Upper lobe of right lung (tissue), 1 donor: ENCODE measurements around the gene VCAM1. TPM values are rescaled to one million over a fixed set of nuclear protein-coding genes. Genes with fewer than 3 reads are reported as not detected.

Source experiments
- ATAC-seq: fragments of 200-7000 bp; cut with Tn5 transposase; one replicate; pipeline ENCODE4 v1.9.1; 2020; ENCODE audit warnings: mild to moderate bottlenecking, moderate library complexity
- DNase-seq: peaks from one replicate; pipeline ENCODE4 v3.0.0-alpha.2; 2020
- H3K27ac ChIP-seq: fragments of 200-600 bp; one replicate; pipeline ENCODE4 v1.8.0; 2022
- H3K27me3 ChIP-seq: fragments of 200-600 bp; one replicate; pipeline ENCODE4 v1.8.0; 2022; ENCODE audit warnings: mild to moderate bottlenecking
- H3K36me3 ChIP-seq: fragments of 200-600 bp; one replicate; pipeline ENCODE4 v1.8.0; 2022
- H3K4me1 ChIP-seq: fragments of 200-600 bp; one replicate; pipeline ENCODE4 v1.8.0; 2022
- H3K4me3 ChIP-seq: fragments of 200-600 bp; one replicate; pipeline ENCODE4 v1.8.0; 2022; ENCODE audit warnings: mild to moderate bottlenecking
- H3K9me3 ChIP-seq: fragments of 200-600 bp; one replicate; pipeline ENCODE4 v1.8.0; 2022
- intact Hi-C: fragments of 100-400 bp; cut with DNase I; formaldehyde crosslinking; loops from one replicate; pipeline ENCODE4 v1.11.0; 2022
- total RNA-seq: library from RNA; stranded (reverse); fragmentation: NEBNext Ultra II Directional; extraction: Animal tissue kit (Norgen Biotek cat#: 25700); gene quantifications from one replicate; pipeline ENCODE4 v1.2.1, GENCODE V29; 2021
- TF ChIP-seq, protein P1 (sequence below): fragments of 200-600 bp; IDR thresholded peaks from one replicate; pipeline ENCODE4 v1.8.0; 2022; ENCODE audit warnings: antibody characterized with exemption
- donor health status: DM: no; HTN: yes; CAD: no; lungs with severe emphysema.

The VCAM1 gene
- total RNA-seq, 1 donor from 2014 or later, result 8.1 TPM

DNA sequence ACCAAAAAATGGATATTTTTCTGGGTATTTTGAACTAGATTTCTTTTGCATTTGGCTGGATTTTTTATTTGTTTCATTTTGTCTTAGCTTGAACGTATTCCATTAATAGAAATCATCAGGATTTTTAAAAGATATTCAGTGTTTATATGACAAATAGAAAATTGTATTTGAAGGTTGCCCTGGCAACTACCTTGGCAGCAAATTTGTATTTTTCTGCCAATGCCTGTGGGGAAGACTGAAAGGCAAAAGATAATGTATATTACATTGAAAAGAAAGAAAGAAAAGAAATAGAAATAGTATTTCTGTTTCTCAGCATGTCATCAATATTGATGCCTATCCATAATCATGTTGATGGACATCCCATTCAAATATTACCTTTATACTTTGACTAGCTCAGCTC lies 16.8 kb downstream of the VCAM1 start:
- no peak for ATAC-seq
- peaks cover 16% of the 10 kb centered on the region for H3K4me1 ChIP-seq
- H3K36me3 ChIP-seq, result no peaks in the 10 kb centered on the region
- TF ChIP-seq, protein P1, sequence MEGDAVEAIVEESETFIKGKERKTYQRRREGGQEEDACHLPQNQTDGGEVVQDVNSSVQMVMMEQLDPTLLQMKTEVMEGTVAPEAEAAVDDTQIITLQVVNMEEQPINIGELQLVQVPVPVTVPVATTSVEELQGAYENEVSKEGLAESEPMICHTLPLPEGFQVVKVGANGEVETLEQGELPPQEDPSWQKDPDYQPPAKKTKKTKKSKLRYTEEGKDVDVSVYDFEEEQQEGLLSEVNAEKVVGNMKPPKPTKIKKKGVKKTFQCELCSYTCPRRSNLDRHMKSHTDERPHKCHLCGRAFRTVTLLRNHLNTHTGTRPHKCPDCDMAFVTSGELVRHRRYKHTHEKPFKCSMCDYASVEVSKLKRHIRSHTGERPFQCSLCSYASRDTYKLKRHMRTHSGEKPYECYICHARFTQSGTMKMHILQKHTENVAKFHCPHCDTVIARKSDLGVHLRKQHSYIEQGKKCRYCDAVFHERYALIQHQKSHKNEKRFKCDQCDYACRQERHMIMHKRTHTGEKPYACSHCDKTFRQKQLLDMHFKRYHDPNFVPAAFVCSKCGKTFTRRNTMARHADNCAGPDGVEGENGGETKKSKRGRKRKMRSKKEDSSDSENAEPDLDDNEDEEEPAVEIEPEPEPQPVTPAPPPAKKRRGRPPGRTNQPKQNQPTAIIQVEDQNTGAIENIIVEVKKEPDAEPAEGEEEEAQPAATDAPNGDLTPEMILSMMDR, result no peak
- no peak overlapping the region for H3K4me3 ChIP-seq
- H3K27ac ChIP-seq, result no peak overlapping the region
- no peak for DNase-seq
- H3K9me3 ChIP-seq, result no peaks in the 10 kb centered on the region
- intact Hi-C loops, result no loop called here
- H3K27me3 ChIP-seq, result no peaks in the 10 kb centered on the region

DNA sequence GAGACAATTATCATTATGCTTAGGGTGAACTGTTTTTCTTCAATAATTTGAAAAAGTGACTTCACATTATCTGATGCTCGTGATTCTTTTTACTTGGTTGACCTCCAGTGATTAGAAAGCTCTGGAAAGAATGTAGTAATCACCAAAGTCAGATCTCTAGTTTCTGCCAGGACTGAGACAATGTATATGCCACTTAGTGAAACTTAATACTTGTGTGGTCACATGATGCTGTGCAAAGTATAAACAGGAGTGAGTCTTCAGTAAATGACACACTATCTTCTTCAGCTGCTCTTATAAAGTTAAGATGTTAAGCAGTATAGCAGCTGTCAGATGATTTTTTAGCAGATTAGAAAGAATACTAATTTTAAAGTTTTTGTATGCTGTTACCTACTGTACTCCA lies 17.2 kb downstream of the VCAM1 start:
- Histone ChIP-seq H3K36me3 (no peaks in the 10 kb centered on the region), H3K9me3 (no peaks in the 10 kb centered on the region), H3K27ac (no peak overlapping the region), H3K4me1 (peaks cover 16% of the 10 kb centered on the region), H3K27me3 (no peaks in the 10 kb centered on the region), H3K4me3 (no peak overlapping the region)
- intact Hi-C loops, result no loop called here
- no peak for ATAC-seq
- TF ChIP-seq, protein P1, result no peak
- DNase-seq, result no peak

DNA sequence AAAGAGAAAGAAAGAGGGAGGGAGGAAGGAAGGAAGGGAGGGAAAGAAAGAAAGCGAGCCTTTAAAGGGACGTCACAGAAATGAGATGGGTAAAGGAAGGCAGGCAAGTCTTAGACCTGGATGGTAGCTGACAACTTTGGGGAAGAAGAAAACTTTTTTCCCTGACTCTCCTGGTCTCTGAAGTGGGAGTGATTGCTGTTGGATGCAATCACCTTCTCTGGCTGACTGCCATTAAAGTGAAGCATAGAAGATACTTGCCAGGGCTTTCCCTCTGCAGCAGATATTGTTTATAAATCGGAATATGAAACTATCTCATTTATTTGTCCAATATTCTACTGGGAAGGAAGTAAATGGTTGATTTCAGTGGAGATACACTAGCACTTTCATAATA lies 27.0 kb downstream of the VCAM1 start:
- H3K4me3 ChIP-seq, result no peak overlapping the region
- TF ChIP-seq, protein P1, result no peak
- intact Hi-C loops, result no loop called here
- H3K36me3 ChIP-seq, result no peaks in the 10 kb centered on the region
- DNase-seq (no peak), ATAC-seq (no peak)
- no peaks in the 10 kb centered on the region for H3K4me1 ChIP-seq
- no peak overlapping the region for H3K27ac ChIP-seq
- no peaks in the 10 kb centered on the region for H3K9me3 ChIP-seq
- no peaks in the 10 kb centered on the region for H3K27me3 ChIP-seq

DNA sequence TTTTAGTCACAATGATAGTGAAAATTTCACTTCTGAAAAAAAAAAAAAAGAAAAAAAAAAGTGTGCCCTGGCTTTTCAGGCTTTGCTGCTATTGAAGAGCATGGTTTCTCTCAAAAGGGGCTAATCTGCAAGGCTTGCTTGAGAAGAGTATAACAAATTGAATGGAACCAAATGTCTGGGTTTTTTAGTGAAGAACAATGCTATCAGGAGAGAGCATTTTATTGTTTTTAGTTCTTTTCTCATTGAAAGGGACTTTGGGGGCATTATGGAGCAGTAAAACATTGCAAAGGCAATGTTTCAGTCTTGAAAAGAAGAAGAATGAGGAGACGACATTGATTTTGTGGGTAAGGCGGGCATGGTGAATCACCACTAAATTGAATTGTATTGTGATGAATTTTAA lies 28.2 kb downstream of the VCAM1 start:
- Histone ChIP-seq H3K4me3 (no peak overlapping the region), H3K4me1 (no peaks in the 10 kb centered on the region), H3K9me3 (no peaks in the 10 kb centered on the region), H3K36me3 (no peaks in the 10 kb centered on the region), H3K27ac (no peak overlapping the region), H3K27me3 (no peaks in the 10 kb centered on the region)
- ATAC-seq (no peak), DNase-seq (no peak)
- TF ChIP-seq, protein P1, result no peak
- intact Hi-C loops, result no loop called here

DNA sequence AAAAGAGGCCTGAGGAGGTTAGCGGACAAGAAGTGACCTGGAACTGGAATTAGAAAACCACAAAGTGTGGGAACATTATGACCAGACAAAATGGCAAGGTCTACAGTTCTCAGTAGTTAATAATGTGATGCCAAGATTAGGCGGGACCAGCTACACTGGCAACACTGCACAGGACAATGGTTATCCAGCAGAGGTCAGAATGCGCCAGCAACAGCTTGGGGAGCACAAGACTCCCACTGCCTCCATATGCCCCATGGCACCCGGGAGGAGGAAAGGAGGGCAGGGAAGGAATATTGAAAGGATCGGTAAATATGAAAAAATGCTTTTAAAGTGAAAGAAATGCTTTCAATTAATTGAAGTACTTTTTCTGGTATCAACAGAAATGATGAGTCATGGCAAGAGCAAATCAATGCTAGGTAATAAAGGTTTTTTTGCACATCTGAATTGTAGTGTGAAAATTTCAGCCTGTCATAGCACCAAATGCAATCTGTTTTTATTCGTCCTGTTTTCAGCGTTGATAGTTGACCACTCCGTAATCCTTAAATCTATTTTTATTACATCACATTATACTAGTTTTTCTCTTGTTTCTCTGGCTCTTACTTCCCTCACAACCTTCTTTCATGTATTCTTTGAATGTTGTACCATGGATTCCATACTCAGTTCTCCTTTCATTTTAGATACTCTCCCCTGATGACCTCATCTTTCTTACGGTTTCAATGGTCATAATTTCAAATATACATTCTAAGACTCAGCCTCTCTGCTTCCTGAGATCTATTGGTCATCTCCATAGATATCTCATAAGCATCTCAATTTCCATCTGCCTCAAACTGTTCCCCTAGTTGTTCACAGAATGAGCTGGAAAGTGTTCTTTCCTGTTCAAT lies 30.7 kb downstream of the VCAM1 start:
- Histone ChIP-seq H3K4me1 (no peaks in the 10 kb centered on the region), H3K9me3 (no peaks in the 10 kb centered on the region), H3K4me3 (no peak overlapping the region), H3K27ac (no peak overlapping the region), H3K36me3 (no peaks in the 10 kb centered on the region), H3K27me3 (no peaks in the 10 kb centered on the region)
- TF ChIP-seq, protein P1, result no peak
- intact Hi-C loops, result no loop called here
- ATAC-seq (no peak), DNase-seq (no peak)
